Smooth muscle cell of trachea (primary cell): ENCODE measurements around the gene NELL2. TPM values are rescaled to one million over a fixed set of nuclear protein-coding genes. Genes with fewer than 3 reads are reported as not detected.

ENCODE experiments used
- total RNA-seq: library from RNA; depleted of rRNA; stranded (reverse); fragments of >200 nt; gene quantifications from 2 replicates; pipeline ENCODE4 v1.2.1, GENCODE V29; 2014

Gene NELL2
- total RNA-seq = not detected in 2 replicates

DNA sequence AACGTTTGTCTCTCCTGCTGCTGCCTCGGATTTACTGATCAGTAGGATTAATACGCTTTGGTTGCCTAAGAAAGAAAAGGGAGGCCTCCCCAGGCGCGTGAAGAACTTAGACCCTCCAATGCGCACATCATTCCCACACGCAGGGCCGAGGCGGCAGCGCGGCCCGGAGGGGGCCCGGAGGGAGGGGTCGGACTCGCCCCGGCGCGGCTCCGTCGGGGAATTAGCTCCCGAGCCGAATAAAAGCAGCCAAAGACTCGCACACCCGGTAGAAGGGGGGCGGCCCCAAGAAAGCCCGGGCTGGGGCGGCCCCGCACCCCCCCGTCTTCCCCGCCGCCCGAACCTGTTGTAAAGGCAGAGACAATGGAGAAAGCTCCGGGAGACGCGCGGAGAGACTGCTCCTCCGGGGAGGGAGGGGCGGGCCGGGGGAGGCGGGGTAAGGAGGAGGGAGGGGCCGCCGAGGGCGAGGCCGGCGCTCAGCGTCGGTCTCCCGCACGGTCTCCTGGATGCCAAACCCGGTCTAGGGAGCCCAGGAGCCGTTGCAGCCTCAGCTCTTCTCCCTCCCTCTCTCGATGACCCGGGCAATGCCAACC lies at the start of gene NELL2:
TSS of gene NELL2 (minus strand) at position 362 of the 590 bp plus-strand sequence. CDS start 446 bp downstream, outside the sequence.

Other genes starting within 250 kb of the NELL2 start
- not detected in 2 replicates for gene DBX2, start 174.8 kb upstream of the NELL2 start, total RNA-seq